Midbrain (tissue), 1 donor: ENCODE results near the gene ALDH16A1.
"Not testable (repeated sequence)": the region's sequence is repeated elsewhere in the genome, so short reads cannot be mapped to it uniquely, and the experiment has no call there.

Experiments used
- DNase-seq: peaks from one replicate; lab custom pipeline; 2025; lab: John Stamatoyannopoulos, UW

The ALDH16A1 gene

DNA sequence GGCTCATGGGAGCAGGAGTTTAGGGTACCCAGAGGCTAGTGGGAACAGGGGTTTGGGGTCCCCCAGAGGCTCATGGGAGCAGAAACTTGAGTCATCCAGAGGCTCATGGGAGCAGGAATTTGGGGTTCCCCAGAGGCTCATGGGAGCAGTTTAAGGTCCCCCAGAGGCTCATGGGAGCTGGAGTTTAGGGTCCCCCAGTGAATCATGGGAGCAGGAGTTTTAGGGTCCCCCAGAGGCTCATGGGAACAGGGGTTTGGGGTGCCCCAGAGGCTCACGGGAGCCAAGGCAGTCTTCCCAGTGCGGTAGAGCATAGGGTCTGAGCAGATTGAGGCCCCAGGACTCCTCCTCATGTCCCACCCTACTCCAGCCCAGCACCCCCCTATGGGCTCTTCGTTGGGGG lies 12.3 kb downstream of the ALDH16A1 start:
- DNase-seq = no peak

- no peak for DNase-seq
Observed at GRCh38 chr19:49468199-49468598, 15.2 kb downstream of the ALDH16A1 start.

DNA sequence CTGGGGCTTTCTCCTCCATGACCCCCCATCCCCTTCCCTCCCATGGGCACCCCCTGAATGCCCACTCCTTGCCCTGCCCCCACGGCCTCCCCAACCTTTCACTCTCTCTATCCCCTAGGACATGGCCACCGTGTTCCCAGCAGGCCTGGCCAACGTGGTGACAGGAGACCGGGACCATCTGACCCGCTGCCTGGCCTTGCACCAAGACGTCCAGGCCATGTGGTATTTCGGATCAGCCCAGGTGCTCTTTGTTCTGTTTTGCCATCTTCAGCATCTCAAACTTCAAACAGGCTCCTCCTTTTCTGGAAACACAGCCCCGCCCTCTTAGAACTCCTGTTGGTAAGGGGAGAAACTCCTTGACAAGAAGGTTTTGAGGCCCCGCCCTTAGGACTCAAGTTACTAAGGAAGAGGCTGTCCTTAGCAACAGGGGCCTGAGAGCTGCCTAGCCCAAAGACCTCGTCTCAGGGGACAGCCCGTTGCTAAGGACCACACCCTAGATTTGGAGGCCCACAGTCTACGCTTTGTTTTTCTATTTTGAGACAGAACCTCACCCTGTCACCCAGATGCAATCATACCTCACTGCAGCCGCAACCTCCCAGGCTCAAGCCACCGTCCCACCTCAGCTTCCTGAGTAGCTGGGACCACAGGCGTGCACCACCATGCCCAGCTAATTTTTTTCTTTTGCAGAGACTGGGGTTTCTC lies 15.9 kb downstream of the ALDH16A1 start:
- no peak for DNase-seq

GRCh38 chr19:49469828-49470614 lies 17.0 kb downstream of the ALDH16A1 start:
- DNase-seq = no peak

GRCh38 chr19:49470615-49470978 lies 17.6 kb downstream of the ALDH16A1 start:
- DNase-seq = no peak

DNA sequence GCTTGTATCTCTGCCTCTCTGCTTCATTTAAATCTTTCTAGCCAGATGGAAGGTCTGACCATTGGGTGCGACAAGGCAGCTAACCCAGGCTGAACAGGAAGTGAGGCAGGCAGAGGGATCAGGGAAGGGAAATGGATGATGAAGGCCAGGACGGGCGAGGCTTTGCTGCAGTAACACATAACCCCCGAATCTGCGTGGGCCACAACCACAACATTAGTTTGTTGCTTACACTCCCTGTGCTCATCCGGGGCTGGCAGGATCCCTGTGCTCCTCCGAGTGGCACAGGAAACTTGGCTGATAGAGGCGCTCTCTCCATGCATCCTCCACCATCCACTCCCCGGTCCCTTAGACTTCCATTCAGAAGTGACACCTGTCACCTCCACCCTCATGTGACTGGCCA lies 19.9 kb downstream of the ALDH16A1 start:
- DNase-seq = no peak

GRCh38 chr19:49473501-49473867 lies 20.5 kb downstream of the ALDH16A1 start:
- DNase-seq = not testable (repeated sequence)

DNA sequence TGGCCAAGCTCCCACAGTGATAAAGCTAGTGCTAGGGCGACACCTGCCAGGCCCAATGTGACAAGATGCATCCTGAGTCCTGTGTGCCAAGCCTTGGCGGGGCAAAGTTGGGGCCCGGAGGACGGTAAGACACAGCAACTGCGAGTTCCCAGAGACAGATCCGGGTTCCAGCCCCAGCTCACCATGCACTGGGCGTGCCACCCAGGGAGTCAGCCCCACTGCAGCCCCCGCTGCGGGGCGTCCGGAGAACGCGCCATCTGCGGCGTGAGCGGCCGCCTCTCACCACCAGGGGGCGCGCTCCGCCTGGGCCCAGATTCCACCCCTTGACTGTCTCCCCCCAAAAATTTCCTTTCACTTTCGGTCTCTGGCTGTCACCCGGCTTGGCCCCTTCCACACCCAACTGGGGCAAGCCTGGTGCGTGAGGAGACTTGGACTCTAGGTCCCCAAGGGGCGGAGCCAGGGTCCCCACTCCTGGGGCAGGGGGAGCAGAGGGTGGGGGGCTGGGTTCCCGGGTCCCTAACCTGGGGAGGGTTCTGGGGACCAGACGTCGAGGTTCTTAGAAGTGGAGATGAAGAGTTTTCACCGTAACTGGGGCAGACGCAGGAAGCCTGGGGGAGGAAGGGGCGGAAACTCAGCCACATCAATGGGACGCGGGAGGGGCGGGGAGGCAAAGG lies 21.0 kb downstream of the ALDH16A1 start, which contains the start of gene FLT3LG:
FLT3LG (plus strand) TSS at position 348 of the 674 bp plus-strand sequence. CDS start 425 bp downstream, outside the sequence.
- peak; percentile 71 for DNase-seq

DNA sequence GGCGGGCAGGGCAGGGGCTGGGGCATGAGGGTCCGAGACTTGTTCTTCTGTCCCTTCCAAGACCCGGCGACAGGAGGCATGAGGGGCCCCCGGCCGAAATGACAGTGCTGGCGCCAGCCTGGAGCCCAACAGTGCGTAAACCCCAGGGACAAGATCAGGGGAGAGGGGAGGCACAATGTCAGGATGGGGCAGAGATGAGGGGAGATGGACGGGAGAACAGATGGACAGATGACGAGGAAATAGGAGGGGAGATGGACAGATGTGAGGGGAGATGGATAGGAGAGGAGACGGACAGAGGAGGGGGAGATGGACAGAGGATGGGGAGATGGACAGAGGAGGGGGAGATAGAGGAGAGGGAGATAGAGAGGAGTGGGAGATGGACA lies 21.5 kb downstream of the ALDH16A1 start:
- DNase-seq = no peak

GRCh38 chr19:49475191-49475917 lies 22.3 kb downstream of the ALDH16A1 start:
- no peak for DNase-seq

DNA sequence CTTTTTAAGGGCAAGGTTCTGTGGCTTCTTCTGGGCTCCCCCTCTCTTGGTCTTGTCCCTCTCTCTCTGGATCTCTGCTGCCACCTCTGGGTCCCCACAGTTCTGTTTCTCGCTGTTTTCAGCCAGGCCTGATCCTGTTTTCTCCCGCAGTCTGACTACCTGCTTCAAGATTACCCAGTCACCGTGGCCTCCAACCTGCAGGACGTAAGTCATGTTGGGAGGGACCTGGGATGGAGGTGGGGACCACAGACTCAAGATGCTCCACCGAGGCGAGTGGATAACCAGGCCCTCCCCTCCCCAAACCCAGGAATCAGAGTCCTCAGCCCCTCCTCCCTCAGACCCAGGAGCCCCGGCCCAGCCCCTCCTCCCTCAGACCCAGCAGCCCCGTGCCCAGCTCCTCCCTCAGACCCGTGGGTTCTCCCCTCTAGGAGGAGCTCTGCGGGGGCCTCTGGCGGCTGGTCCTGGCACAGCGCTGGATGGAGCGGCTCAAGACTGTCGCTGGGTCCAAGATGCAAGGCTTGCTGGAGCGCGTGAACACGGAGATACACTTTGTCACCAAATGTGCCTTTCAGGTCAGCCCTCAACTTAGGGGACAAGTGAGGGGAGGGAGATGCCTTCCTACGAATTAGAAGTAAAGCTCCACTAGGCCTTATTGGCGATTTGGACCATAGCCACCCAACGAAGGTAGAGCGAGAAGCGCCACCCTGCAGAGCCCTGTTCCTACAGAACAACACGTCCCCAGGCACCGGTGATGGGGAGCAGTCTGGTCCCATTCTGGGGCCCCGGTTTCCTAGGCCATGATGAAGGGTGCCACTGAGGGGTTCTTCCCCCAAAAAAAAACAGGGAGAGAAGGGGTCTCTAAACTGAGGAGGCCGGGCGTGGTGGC lies 23.2 kb downstream of the ALDH16A1 start:
- no peak for DNase-seq

- no peak for DNase-seq
Observed at GRCh38 chr19:49479975-49480628, 27.1 kb downstream of the ALDH16A1 start.

- no peak for DNase-seq
Observed at GRCh38 chr19:49481020-49481683, 28.1 kb downstream of the ALDH16A1 start.

DNA sequence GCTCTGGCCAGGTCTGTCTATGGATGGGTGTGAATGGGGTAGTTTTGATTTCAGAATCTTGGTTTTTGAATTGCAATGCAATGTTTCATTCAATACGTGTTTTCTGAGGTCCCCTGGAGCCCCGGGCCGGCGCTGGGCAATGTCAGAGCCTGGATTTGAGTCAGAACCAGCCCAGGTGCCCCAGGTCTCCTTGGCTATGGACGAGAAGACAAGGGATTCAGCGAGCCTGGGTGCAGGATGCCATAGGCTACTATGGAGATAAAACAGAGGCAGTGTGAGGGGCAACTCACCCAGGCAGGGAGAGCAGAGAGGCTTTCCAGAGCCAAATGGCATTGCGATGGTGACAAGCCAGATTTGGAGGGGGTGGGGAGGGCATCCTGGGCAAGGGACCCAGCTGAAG lies 33.2 kb downstream of the ALDH16A1 start:
- DNase-seq = no peak

DNA sequence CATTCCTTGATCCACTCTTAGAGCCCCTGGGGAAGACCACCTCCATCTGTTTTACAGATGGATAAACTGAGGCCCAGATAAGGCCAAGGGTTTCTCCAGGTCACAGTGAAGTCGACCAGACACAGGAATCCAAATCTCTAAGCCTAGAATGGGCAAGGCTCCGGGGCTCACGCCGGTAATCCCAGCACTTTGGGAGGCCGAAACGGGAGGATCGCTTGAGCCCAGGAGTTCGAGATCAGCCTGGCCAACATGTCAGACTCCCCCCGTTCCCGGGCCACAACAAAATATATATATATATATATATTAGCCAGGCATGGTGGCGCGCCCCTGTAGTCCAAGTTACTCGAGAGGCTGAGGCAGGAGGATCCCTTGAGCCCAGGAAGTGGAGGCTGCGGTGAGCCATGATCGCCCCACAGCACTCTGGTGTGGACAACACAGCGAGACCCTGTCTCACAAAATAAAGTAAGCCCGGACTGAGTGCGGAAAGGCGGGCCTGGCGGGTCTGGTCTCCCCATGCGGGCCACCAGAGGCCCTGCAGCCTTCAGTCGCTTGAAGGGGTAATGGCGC lies 33.8 kb downstream of the ALDH16A1 start:
- DNase-seq = no peak

DNA sequence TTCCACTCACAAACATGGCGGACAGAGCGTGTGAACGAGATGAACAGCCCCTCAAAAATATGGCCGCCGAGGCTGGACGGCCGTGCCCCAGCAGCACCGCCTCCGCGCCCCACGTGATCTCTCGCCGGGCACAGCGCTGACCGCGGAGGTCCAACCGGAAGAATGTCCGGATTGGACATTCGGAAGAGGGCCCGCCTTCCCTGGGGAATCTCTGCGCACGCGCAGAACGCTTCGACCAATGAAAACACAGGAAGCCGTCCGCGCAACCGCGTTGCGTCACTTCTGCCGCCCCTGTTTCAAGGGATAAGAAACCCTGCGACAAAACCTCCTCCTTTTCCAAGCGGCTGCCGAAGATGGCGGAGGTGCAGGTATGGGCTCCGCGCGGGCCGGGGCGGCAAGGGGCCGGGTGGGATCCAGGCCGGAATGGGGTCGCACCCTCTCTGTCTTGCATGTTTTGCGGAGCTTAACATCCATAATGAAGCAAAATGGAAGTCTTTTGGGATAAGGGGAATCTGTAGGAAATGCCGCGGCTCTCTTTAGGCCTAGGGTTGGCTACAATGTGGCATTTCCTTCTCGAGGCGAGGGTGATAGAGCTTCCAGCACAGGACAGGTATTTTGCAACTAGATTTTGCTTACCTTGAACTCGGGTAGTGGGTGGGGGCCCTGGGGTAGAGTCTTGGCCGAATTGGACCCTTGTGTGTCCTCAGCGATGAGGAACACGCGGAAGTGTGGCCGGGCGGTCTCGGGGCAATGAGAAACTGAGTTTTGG lies 34.4 kb downstream of the ALDH16A1 start, which contains the start of gene RPL13A:
RPL13A (plus strand) TSS at position 332 of the 769 bp plus-strand sequence; CDS start at position 354, 22 bp downstream.
- peak; percentile 99 for DNase-seq

DNA sequence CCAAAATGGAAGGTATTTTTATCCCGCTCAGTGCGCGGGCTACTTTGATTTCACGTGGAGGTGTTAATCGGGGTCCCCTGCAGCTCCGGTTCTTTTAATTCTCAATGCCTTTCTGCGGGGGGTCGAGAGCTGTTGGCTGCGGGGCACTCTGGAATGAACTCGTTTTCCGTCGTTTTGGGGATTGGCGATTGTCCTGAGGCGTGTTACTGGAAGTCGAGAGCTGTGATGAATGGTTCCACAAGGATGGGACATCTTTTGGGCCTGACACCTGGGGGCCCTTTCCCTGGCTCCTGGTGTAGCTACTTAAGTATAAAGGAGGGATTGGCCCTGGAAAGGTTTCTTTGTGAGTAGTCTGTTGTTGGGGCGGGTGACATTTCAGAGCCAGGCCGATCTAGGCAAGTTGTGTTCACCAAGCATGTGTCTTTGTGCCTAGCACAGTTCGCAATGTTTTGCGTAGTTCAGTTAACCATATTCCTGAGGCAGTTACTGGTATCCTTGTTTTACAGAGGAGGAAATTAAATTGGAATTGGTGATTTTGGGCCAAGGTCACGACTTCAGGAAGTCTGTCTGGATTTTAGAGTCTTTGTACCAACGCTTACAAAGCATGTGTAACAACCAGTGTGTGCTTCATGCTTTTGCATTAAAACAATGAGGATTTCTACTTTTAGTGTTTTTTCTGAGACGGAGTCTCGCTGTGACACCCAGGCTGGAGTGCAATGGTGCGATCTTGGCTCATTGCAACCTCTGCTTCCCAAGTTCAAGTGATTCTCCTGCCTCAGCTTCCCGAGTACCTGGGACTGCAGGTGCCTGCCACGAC lies 35.2 kb downstream of the ALDH16A1 start:
- DNase-seq = no peak
